ENCODE data around the gene BACE2.

BACE2 gene

DNA sequence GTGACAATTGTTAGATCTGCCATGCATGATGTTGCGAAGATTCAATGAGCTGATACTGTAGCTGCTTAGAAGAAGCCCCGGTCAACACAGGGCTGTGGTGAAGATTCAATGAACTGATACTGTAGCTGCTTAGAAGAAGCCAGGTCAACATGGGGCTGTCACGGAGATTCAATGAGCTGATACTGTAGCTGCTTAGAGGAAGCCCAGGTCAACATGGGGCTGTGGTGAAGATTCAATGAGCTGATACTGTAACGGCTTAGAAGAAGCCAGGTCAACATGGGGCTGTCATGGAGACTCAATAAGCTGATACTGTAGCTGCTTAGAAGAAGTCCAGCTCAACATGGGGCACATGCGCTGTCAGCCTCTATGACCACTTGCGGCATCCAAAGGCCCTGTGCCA is 18.8 kb upstream of the BACE2 start:
- H3K36me3 ChIP-seq (ENCODE audit: control insufficient read depth in 2 of 2, insufficient read depth in 1 of 2, low read length in 2 of 2): no peaks in the 10 kb centered on the region
- POLR2A ChIA-PET: no interaction called here
- no peaks in the 10 kb centered on the region for H3K4me1 ChIP-seq (ENCODE audit: control insufficient read depth, insufficient read depth, low read length)
- H3K9me3 ChIP-seq (ENCODE audit: control insufficient read depth, insufficient read depth, low read depth, low read length): no peaks in the 10 kb centered on the region
- TF ChIP-seq ZNF24 (tag by site-specific recombination; IDR thresholded peaks at IDR 0.05) (no peak), ZNF624 (tag by site-specific recombination; IDR thresholded peaks at IDR 0.05) (no peak), IKZF3 (tag by site-specific recombination; IDR thresholded peaks at IDR 0.05) (no peak), ZNF132 (tag by site-specific recombination; IDR thresholded peaks at IDR 0.05; ENCODE audit: borderline replicate concordance) (no peak), ZNF621 (tag by site-specific recombination; IDR thresholded peaks at IDR 0.05) (no peak), SALL2 (tag by site-specific recombination; IDR thresholded peaks at IDR 0.05; ENCODE audit: borderline replicate concordance) (no peak), KLF1 (tag by site-specific recombination; IDR thresholded peaks at IDR 0.05) (no peak), ZFP69B (tag by site-specific recombination; IDR thresholded peaks at IDR 0.05) (no peak), ZBTB48 (tag by site-specific recombination; IDR thresholded peaks at IDR 0.05) (no peak), ZNF830 (tag by site-specific recombination; IDR thresholded peaks at IDR 0.05; ENCODE audit: low read depth) (no peak), GLI2 (tag by site-specific recombination; IDR thresholded peaks at IDR 0.05; ENCODE audit: borderline replicate concordance, low read depth) (no peak)
- TF ChIP-seq, protein P1, sequence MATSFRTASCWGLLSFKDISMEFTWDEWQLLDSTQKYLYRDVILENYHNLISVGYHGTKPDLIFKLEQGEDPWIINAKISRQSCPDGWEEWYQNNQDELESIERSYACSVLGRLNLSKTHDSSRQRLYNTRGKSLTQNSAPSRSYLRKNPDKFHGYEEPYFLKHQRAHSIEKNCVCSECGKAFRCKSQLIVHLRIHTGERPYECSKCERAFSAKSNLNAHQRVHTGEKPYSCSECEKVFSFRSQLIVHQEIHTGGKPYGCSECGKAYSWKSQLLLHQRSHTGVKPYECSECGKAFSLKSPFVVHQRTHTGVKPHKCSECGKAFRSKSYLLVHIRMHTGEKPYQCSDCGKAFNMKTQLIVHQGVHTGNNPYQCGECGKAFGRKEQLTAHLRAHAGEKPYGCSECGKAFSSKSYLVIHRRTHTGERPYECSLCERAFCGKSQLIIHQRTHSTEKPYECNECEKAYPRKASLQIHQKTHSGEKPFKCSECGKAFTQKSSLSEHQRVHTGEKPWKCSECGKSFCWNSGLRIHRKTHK (tag by site-specific recombination; IDR thresholded peaks at IDR 0.05): no peak
- TF ChIP-seq, protein P2, sequence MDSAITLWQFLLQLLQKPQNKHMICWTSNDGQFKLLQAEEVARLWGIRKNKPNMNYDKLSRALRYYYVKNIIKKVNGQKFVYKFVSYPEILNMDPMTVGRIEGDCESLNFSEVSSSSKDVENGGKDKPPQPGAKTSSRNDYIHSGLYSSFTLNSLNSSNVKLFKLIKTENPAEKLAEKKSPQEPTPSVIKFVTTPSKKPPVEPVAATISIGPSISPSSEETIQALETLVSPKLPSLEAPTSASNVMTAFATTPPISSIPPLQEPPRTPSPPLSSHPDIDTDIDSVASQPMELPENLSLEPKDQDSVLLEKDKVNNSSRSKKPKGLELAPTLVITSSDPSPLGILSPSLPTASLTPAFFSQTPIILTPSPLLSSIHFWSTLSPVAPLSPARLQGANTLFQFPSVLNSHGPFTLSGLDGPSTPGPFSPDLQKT (IDR thresholded peaks at IDR 0.05; ENCODE audit: borderline replicate concordance, low read depth, low read length): no peak
- TF ChIP-seq, protein P3, sequence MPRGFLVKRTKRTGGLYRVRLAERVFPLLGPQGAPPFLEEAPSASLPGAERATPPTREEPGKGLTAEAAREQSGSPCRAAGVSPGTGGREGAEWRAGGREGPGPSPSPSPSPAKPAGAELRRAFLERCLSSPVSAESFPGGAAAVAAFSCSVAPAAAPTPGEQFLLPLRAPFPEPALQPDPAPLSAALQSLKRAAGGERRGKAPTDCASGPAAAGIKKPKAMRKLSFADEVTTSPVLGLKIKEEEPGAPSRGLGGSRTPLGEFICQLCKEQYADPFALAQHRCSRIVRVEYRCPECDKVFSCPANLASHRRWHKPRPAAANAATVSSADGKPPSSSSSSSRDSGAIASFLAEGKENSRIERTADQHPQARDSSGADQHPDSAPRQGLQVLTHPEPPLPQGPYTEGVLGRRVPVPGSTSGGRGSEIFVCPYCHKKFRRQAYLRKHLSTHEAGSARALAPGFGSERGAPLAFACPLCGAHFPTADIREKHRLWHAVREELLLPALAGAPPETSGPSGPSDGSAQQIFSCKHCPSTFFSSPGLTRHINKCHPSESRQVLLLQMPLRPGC (tag by site-specific recombination; IDR thresholded peaks at IDR 0.05): no peak
- TF ChIP-seq, protein P4, sequence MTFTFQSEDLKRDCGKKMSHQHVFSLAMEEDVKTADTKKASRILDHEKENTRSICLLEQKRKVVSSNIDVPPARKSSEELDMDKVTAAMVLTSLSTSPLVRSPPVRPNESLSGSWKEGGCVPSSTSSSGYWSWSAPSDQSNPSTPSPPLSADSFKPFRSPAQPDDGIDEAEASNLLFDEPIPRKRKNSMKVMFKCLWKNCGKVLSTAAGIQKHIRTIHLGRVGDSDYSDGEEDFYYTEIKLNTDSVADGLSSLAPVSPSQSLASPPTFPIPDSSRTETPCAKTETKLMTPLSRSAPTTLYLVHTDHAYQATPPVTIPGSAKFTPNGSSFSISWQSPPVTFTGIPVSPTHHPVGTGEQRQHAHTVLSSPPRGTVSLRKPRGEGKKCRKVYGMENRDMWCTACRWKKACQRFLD (tag by site-specific recombination; IDR thresholded peaks at IDR 0.05): no peak
- TF ChIP-seq, protein P5, sequence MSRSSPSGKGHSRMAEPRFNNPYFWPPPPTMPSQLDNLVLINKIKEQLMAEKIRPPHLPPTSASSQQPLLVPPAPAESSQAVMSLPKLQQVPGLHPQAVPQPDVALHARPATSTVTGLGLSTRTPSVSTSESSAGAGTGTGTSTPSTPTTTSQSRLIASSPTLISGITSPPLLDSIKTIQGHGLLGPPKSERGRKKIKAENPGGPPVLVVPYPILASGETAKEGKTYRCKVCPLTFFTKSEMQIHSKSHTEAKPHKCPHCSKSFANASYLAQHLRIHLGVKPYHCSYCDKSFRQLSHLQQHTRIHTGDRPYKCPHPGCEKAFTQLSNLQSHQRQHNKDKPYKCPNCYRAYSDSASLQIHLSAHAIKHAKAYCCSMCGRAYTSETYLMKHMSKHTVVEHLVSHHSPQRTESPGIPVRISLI (tag by site-specific recombination; IDR thresholded peaks at IDR 0.05): no peak
- TF ChIP-seq, protein P6, sequence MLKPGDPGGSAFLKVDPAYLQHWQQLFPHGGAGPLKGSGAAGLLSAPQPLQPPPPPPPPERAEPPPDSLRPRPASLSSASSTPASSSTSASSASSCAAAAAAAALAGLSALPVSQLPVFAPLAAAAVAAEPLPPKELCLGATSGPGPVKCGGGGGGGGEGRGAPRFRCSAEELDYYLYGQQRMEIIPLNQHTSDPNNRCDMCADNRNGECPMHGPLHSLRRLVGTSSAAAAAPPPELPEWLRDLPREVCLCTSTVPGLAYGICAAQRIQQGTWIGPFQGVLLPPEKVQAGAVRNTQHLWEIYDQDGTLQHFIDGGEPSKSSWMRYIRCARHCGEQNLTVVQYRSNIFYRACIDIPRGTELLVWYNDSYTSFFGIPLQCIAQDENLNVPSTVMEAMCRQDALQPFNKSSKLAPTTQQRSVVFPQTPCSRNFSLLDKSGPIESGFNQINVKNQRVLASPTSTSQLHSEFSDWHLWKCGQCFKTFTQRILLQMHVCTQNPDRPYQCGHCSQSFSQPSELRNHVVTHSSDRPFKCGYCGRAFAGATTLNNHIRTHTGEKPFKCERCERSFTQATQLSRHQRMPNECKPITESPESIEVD (tag by site-specific recombination; IDR thresholded peaks at IDR 0.05): no peak
- H3K27ac ChIP-seq (ENCODE audit: extremely low read depth, low read depth, low read length): no peak overlapping the region
- no peak overlapping the region for H3K4me3 ChIP-seq (ENCODE audit: low read depth, low read length)
- CTCF ChIA-PET: interaction anchor here (0.8 to 4.4 kb wide), 3 partner anchors 15 to 26 kb away, joined by 3 to 38 read pairs (median 4); no protein-coding TSS in a partner anchor

DNA sequence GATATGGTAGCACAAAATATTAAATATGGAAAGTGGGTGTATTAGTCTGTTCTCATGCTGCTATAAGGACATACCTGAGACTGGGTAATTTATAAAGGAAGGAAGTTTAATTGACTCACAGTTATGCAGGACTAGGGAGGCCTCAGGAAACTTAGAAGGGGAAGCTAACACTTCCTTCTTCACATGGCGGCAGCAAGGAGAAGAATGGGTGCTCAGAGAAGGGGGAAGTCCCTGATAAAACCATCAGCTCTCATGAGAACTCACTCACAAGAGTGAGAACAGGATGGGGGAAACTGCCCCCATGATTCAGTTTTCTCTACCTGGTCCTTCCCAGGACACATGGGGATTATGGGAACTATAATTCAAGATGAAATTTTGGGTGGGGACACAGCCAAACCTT is 15.8 kb upstream of the BACE2 start:
- no peak for TF ChIP-seq GLIS2 (tag by site-specific recombination; IDR thresholded peaks at IDR 0.05)
- H3K9me3 ChIP-seq (ENCODE audit: control insufficient read depth, insufficient read depth, low read depth, low read length): no peaks in the 10 kb centered on the region
- H3K27ac ChIP-seq (ENCODE audit: extremely low read depth, low read depth, low read length): no peak overlapping the region
- H3K4me3 ChIP-seq (ENCODE audit: low read depth, low read length): no peak overlapping the region
- H3K36me3 ChIP-seq (ENCODE audit: control insufficient read depth in 2 of 2, insufficient read depth in 1 of 2, low read length in 2 of 2): no peaks in the 10 kb centered on the region
- CTCF ChIA-PET: no interaction called here
- H3K4me1 ChIP-seq (ENCODE audit: control insufficient read depth, insufficient read depth, low read length): no peaks in the 10 kb centered on the region
- POLR2A ChIA-PET: no interaction called here
